Peyer's patch (tissue), 4 donors: ENCODE results near the gene TMPRSS13.

Source experiments
- POLR2A ChIP-seq, 2 donors: fragments of 450-650 bp; IDR thresholded peaks; one replicate each; pipeline ENCODE4 v1.5.1; 2017; ENCODE audit warnings: antibody characterized with exemption in 2 of 2, mild to moderate bottlenecking in 2 of 2, moderate library complexity in 2 of 2
- TF ChIP-seq, protein P1 (sequence below), 6 experiments: fragments of 450-650 bp in 4 of 6; fragments of 200-600 bp in 2 of 6; sonication (generic) in 1 of 6; IDR thresholded peaks; one replicate each; pipeline ENCODE4 v1.5.1; 2017 to 2019; ENCODE audit warnings: antibody characterized with exemption in 6 of 6, mild to moderate bottlenecking in 3 of 6, moderate library complexity in 1 of 6

DNA sequence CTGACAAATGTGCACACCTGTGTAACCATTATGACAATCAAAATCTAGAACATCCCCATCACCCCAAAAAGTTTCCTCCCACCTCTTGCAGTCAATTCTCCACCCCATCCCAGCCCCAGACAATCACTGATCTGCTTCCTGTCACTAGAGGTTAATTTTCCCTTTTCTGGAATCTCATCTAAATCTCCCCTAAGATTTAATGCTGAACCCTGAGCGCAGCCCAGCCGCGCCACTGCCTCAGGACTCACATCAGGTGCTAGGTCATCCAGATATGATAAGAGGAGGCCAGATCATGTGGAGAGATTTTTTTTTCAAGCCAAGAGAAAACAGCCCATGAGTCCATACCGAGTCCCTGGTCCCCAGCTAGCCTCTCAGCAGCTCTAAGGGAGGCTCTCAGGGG lies 4.3 kb upstream of the TMPRSS13 start:
- TF ChIP-seq, protein P1, sequence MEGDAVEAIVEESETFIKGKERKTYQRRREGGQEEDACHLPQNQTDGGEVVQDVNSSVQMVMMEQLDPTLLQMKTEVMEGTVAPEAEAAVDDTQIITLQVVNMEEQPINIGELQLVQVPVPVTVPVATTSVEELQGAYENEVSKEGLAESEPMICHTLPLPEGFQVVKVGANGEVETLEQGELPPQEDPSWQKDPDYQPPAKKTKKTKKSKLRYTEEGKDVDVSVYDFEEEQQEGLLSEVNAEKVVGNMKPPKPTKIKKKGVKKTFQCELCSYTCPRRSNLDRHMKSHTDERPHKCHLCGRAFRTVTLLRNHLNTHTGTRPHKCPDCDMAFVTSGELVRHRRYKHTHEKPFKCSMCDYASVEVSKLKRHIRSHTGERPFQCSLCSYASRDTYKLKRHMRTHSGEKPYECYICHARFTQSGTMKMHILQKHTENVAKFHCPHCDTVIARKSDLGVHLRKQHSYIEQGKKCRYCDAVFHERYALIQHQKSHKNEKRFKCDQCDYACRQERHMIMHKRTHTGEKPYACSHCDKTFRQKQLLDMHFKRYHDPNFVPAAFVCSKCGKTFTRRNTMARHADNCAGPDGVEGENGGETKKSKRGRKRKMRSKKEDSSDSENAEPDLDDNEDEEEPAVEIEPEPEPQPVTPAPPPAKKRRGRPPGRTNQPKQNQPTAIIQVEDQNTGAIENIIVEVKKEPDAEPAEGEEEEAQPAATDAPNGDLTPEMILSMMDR (IDR thresholded peaks at IDR 0.05), result no peak
- TF ChIP-seq POLR2A (IDR thresholded peaks at IDR 0.05), result no peak
